Hematopoietic multipotent progenitor cell (in vitro differentiated cells): ENCODE data around the gene KRT83. TPM values are rescaled to one million over a fixed set of nuclear protein-coding genes. Genes with fewer than 3 reads are reported as not detected.
A peak's percentile ranks its signal among the peaks of the same experiment; 100 is the strongest.
"Not testable (repeated sequence)": the region's sequence is repeated elsewhere in the genome, so short reads cannot be mapped to it uniquely, and the experiment has no call there.

Experiments used
- DNase-seq, 3 donors: peaks; one replicate each; pipeline ENCODE4 v3.0.0-alpha.2; 2011 to 2015; ENCODE audit warnings: low read depth in 2 of 3, low spot score in 2 of 3
- total RNA-seq: library from RNA; depleted of rRNA; stranded (reverse); fragments of >200 nt; gene quantifications from one replicate; pipeline ENCODE4 v1.2.3, GENCODE V29; 2012

KRT83 gene
- total RNA-seq, 1 donor = not detected

DNA sequence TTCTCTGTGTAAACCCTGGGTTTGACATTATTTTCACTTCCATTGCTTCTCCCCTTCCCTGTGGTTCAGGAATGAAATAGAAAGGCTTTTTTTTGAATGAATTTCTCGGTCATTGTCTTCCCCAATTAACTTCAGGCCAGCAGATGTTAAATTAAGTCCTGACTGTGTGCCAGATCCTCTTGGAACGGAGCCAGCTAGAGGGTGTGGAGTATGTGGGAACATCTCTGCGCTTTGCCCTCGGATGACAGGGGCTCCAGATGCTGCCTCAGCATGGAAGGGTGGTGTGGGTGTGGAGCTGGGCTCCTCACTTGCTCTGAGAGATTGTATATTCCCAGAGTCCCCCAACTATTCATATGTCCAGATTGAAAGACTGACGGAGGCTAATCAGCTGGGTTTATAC, 33.0 kb upstream of the KRT83 start:
- DNase-seq = no peak

DNA sequence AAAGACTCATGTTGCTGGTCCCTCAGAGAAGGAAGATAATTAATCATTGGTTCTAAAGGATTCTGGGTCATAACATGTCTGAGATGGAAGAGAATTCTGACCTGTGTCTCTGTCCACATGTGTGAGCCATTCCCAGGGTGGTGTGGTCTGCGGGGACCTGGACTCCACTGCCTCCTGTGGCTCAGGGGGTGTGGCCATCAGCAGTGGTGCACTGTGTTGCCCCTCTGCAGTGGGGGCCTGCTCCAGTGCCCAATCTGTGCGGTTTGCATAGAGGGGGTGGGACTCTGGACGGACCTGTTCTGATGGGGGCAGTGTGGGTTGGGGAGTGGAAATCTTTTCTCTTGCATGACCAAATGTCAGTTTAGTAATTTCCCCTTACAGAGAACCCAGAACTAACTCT, 32.6 kb upstream of the KRT83 start:
- DNase-seq = no peak

DNA sequence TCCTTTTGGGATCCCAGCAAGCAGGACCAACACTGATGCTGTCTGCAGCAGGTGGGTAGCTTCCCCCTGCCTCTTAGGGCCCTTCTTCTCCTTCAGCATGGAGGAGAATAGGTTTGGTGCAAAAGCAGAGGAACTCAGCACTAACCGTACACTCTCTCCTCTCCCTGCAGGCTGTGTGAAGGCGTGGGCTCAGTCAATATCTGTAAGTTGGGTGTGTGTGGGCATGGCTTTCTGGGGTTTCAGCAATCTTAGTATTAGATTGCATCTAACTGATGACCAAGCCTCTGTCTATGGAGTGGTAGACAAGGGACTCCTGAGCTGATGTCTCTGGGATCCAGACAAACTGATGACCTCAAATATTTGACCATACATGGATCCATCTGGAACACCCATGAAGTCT, 31.8 kb upstream of the KRT83 start:
- no peak for DNase-seq

DNA sequence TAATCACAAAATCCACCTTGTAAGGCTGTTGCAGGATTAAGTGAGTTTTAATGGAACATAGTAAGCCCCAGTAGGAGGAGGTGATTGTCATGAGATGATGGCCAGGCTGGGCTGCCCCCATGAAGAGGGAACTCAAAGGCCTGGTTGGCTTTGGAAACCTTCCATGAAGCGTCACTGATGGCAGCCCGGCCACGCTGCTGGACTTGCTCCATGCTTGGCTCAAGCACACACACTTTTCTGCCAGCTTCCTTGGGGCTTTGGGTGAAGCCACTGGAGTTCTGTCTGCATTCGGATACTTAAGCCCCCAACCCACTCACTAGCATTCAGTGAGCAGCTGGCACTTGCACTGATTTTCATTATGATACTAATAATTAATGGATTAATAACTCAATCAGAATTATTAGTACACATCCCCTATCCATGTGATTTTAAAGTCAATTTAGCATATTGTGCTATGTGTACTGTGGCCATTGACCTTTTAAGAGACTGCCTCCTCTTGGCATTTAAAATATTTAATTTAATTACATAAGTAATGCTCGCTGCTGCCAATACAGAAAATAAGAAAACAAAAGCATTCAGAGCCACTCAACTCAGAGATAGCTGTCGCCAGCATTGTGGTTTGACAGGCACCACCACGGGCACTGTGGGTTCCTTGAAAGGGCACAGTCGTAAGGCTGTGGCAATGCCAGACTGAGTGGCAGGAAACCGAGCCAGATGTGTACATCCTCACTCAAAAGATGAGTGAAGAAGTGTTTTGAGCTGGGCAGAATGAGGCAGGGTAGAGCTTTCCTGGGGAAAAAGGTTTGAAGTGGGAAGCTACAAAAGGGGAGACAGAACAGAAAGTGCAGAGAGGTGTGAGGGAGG, 30.2 kb upstream of the KRT83 start:
- DNase-seq = peak; percentile 17 to 79 (median 54)

DNA sequence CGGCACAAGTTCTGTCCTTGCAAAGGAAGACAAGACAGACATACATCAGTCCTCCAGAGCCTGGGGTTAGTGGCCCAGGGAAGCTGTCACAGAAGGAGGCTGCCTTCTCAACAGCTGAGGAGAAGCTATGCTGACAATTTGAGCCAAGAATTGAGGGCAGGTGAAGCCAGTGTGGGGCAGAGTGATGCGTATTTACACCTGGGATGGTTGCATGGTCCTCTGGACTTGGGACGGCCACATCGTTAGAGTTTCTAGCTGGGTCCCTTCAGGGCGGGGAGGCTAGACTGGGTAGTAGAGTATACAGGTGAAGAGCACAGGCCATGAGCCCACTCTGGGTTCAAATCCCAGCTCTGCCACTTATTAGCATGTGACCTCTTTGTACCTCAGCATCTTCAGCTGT, 29.6 kb upstream of the KRT83 start:
- DNase-seq = no peak

DNA sequence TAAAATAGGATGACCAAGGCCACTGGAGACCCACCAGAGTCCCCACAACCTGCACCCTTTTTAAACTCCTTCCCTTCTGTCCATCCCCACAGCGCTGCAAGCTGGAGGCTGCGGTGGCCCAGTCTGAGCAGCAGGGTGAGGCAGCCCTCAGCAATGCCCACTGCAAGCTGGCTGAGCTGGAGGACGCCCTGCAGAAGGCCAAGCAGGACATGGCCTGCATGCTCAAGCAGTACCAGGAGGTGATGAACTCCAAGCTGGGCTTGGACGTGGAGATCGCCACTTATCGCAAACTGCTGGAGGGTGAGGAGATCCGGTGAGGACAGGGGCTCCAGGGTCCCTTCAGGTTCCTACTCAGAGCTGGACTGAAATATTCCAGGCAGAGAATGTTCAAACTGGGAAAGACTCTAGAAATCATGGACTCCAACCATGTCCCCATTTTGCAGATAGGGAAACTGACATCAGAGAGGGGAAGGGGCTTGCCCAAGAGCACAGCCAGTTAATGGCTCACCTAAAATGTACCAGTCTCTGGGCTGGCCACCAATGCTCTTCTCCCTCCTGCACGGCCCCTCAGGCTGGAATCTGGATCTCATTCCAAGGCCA, 28.9 kb upstream of the KRT83 start:
- DNase-seq = no peak

DNA sequence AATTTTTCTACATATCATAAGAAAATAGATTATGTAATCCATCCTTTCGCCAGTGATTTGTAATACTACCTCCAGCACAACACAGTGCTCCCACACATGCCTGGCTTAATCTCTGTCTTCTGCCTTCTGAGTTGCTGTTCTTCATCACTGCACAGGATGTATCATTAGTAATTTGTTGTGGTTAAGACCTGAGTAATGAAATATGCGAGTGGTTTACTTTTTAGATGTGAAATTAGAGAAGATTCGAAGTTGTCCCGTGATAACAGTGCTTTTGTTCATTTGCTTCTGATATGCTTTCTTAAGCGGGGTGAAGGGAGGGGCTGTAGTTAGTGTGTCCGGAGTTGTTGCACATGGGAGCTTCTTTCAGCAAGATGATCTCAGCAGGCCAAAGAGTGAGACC, 28.0 kb upstream of the KRT83 start:
- DNase-seq = no peak

DNA sequence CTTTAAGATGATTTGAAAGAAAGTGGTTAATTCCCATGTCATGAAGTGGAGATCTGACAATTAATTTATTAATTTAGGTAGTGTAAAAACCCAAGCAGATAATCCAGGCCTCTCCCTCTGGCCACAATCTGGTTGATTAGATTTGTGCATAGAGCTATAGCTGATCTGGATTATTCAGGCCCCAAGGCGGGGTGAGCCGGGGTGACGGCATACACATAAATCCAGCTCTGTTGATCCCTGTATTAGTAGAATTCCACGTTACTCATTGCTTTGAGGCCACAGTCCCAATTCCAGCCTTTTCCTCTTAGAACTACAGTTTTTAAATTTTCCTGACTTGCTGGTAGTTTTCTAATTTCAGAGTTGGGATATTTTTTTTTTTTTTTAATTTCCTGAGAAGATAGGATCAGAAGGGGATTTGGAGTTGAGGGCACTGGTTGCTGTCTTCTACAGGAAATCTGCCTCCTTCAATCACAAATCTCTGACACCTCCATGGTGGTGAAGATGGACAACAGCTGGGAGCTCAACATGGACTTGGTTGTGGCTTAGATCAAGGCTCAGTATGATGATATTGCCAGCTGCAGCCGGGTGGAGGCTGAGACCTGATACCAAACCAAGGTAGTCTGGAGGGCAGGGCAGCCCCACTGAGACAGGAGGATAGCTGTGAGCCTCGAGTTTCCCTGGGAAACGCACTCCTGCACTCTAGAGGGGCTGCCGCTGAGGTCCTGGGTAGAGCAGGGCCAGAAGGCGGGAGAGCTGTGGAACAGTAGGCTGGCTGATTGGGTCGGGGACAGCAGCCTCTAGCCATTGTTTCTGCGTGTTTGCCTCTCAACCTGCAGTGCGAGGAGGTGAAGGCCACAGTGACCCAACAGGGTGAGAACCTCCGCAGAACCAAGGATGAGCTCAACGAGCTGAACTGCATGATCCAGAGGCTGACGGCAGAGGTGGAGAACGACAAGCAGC, 26.6 kb upstream of the KRT83 start:
- DNase-seq = no peak

DNA sequence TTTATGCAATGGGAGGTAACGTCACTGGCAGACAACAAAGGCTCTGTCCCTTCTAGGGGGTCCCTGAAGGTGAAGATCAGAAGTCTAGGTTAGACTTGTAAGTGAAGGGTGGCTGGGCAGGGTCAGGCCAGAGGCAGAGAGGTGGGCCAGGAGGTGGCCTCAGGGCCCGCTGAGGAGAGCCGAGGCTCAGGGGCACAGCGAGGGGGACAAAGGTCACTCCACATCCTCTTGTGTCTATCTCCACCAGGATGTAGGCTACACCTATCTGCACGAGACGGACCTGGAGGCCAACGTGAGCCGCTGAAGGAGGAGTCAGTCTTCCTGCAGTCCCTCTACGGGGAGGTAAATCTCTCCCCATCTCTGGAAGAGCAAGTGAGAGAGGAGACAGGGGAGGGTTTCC, 25.8 kb upstream of the KRT83 start:
- no peak for DNase-seq

DNA sequence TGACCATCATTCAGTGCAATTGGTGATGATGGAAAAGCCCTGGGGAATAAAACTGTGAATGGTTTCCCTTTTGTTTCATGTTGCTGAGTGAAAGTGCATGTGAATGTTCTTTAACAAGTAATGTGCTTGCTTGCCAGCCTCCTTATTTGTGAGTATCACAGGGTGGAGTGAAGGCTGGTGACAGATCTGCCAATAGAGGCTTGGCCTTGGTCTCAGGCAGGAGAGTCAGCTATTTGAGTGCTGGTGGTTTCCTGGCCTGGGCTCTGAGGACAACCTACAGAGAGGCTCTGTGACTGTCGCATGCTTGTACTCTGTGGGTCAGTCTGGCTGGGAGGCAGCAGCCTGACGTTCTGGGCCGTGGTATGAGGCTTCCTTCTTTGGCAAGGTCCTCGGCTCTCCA, 25.4 kb upstream of the KRT83 start:
- no peak for DNase-seq

DNA sequence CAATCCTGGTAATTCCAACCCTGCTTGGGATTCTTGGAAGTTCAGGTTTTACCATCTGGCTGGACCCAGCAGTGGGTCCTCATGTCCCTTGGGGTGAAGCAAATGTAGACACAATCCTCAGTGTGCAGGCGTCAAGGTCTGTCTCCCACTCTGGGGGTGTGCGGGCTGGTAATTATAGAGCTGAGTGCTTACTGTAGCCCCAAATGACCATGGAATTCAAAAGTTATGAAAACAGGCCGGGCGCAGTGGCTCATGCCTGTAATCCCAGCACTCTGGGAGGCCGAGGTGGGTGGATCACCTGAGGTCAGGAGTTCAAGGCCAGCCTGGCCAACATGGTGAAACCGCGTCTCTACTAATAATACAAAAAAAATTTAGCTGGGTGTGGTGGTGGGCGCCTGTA, 23.8 kb upstream of the KRT83 start:
- not testable (repeated sequence) for DNase-seq

DNA sequence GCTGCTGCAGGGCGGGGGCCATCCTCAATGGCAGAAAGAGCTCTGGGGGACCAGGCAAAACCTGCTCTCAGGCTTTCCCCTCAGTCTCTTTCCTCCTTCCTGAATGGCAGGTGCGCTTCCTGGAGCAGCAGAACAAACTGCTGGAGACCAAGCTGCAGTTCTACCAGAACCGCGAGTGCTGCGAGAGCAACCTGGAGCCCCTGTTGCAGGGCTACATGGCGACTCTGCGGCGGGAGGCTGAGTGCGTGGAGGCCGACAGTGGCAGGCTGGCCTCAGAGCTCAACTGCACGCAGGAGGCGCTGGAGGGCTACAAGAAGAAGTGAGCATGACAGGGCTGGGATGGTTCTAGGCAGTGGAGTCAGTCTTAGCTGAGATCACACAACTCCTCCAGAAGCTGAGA, 22.9 kb upstream of the KRT83 start:
- no peak for DNase-seq

DNA sequence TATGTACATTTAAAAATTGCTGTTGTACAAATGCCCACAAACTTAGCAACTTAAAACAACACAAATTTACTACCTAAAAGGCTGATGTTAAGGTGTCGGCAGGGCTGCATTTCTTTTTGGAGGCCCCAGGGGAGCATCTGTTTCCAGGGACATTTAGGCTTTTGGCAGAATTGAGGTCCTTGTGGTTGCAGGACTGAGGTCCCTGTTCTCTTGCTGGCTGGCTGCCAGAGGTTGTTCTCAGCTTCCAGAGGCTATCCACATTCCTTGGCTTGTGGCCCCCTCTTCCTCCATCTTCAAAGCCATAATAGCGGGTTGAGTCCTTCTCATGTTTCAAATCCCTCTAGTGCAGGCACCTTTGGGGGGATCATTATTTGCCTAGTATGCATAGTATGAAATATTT, 22.4 kb upstream of the KRT83 start:
- DNase-seq = no peak

DNA sequence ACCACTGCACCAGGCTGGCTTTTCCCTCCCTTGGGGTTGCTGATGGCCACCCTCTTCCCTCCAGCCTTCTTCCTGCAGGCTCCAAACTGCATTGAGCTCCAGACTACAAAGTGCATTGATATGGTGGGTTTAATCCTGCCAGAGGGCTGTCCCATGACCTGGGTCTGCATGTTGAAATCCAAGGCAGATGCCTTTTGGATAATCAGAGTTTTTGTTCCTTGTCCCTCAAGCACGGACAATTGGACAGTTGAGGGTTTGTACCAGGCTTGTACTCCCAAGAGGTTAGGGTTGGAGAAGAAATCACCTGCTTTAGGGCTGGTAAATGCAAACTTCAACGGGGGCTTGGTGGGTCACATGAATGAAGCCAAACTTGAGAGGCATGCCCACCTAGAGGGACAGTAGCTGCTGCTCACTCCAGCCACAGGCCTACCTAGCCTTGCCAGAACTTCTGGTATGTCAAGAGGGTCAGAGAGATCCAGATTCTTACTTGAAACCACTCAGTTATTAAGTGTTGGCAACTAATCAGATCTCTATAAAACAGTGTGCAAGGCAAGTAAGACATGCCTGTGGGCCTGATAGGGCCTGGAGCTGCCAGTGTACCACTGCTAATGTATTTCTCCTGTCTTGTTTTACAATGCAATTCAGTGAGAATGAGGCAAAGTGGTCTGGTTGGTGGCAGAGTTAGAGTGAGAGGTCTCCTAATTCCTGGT, 21.7 kb upstream of the KRT83 start:
- DNase-seq = no peak

DNA sequence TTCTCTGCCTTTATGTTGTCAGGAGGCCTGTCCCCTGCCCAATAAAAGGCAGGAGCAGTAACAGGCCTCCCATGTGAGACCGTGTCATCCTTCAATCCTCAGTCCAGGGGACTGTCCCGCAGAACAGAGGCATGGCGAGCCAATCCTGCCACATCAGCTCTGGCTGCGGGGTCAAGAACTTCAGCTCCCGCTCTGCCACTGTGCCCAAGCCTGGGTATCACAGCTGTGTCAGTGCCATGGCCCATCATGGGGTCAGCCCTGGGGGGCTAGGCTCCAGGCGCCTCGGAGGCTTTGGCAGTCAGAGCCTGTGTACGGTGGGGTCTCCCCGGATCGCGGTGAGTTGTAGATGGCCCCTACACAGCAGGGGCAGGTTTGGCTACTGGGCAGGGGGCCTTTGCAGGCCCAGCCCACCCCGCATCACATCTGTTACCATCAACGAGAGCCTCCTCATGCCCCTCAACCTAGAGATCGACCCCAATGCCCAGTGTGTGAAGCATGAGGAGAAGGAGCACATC, 19.9 kb upstream of the KRT83 start:
- no peak for DNase-seq

DNA sequence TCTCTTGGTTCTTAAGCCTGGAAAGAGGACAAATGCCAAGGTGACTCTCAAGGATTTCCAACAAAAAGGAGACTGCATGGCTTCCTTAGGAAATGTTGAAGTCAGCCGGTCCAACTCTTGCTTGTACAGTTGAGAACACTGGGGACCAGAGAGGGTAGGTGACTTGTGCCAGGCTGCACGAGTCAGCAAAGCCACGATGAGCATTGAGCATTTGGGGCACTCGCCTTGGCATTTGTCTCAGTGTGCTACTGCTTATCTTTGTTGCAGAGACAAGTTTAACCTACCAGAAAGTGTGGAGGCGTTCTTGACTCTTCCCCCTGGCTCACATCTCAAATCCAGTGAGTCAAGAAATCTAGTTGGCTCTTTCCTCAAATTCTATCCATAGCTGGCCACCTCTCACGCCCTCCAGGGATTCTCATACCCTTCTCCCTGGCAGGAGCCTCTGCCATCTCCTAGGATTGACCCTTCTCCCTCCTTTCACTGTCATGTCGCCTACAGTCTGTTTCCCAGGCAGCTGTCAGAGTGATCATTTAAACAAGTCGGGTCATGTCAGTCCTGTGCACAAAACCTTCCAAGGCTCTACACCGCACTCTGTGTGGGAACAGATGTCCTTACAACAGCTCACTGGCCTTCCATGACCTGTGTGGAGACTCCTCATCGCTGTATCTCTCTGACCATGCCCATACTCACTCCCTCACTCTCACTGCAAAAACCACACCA, 17.2 kb upstream of the KRT83 start:
- no peak for DNase-seq

DNA sequence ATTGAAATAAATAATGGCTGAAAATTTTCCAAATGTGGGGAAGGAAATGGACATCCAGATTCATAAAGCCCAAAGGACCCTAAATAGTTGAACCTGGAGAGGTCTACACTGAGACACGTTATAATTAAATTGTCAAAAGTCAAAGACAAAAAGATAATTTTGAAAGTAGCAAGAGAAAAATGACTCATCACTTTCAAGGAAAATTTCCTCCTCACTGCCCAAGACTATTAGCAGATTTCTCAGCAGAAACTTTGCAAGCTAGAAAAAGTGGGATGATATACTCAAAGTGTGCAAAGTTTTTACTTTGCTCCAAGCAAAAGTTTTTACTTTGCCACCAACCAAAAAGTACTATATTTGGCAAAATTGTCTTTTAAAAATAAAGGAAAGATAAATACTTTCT, 15.9 kb upstream of the KRT83 start:
- no peak for DNase-seq

DNA sequence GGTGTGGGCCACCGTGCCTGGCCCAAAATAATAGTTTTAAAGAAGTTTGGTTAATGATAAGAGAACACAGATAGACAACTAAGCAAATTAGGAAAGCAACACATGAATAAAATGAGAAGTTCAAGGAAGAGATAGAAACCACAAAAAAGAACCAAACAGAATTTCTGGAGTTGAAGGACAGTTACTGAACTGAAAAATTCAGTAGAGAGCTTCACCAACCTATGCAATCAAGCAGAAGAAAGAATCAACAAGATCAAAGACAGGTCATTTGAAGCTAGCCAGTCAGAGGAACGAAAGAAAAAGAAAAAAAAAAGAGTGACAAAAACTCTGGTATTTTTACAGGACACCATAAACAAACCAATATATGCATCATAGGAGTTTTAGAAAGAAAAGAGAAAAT, 15.4 kb upstream of the KRT83 start:
- no peak for DNase-seq

DNA sequence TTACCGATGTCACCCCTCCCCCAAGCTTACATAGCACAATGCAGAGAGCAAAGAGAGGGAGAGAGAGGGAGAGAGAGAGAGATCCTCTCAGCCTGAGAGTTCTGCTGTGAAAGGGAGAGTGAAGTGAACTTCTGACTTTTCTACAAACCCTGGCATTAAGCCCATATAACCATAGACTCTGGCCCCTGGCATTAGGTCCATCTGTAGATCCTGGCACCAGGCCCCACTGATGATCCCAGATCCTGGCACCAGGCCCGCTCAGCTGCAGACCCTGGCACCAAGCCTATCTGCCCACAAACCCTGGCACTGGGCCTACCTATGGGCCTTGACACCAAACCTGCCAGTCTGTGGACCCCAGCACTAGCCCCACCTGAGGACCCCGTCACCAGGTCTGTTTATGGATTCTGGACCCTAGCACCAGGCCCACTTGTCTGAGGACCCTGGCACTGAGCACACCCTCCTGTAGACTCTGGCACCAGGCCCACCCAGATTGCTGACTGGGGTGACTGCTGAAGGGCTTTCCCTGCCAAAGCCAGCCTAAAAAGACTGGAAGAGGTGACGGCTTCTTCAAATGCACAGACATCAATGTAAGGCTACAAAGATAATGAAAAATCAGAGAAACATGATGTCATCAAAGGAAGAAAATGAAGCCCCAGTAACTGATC, 14.5 kb upstream of the KRT83 start:
- DNase-seq = no peak
